GM19193 (cell line): ENCODE results near the gene GRID1.

Experiments
- POLR2A ChIP-seq: IDR thresholded peaks from 4 replicates; pipeline ENCODE4 v1.6.1; 2011; ENCODE audit not compliant: insufficient read depth, insufficient read length; ENCODE audit errors: extremely low read depth

Gene GRID1

DNA sequence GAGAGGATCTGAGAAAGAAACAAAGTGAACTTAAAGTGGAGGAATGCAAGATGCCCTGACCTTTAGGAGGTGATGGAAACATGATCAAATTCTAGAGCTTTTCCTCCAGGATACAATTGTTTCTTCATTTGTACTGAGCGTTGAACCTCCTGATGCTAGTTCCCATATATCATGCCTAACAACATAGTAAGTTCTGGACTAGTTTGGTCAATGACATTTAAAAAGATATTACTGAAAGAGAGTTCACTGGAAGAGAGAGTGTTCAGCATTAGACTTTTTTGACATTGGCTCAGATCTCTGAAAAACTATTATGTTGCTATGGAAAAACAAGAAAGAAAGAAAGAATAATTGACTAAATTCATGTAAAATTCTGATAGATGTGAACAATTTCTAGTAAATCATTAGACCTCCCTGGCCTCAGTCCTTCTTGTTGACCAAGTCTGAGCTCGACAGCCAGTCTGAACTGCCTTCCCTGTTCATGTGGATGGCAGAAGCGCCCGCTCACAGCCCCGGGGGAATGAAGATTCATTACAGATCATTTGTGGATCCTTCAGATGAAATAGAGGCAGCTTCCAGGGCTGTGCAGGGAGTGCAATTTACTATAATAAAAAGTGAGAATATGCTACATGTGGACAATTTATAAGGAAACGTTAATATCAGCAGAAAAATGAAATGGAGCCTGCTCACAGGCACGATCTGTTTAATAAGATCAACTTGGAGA is 442.1 kb downstream of the GRID1 start:
- no peak for TF ChIP-seq POLR2A

DNA sequence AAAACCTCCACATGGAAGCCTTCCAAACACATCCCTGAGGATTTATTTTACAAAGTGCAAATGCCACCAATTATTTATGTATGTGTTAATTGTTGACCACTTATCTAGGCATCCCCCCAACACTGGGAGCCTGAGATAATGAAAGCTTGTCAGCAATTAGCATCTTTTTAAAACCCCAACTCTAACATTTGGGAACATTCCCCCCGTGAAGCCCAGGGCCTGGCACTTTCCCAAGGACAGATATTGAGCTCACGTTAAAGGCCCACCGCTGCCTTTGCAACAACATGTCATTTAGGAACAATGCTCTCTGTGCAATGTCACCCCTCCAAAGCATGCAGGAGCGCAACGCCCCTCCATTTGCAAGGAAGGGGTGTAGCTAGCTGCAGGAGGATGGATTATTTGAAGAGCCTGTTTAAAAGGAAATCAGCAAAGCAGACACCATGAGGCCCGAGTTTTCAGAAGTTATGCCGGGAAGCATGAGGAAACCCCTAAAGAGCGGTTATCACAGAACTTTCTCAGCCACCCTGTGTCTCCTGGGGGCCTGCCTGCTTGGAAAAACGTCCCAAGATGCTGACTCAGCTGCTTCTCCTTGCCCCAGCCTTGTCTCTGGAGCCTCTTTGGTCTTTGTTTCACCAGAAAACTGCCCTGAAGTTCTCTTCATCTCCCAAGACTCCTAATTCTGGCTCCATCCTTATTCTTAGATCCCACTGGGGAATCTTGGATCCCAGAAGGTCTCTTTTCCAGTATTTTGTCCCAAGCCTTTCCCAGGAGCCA is 444.1 kb downstream of the GRID1 start:
- TF ChIP-seq POLR2A, result no peak

- TF ChIP-seq POLR2A, result no peak
Measured at GRCh38 chr10:85921789-85922188, 444.8 kb downstream of the GRID1 start.

GRCh38 chr10:85920311-85920710 is 446.3 kb downstream of the GRID1 start:
- TF ChIP-seq POLR2A, result no peak

- TF ChIP-seq POLR2A, result no peak
Measured at GRCh38 chr10:85919491-85920021, 447.0 kb downstream of the GRID1 start.

DNA sequence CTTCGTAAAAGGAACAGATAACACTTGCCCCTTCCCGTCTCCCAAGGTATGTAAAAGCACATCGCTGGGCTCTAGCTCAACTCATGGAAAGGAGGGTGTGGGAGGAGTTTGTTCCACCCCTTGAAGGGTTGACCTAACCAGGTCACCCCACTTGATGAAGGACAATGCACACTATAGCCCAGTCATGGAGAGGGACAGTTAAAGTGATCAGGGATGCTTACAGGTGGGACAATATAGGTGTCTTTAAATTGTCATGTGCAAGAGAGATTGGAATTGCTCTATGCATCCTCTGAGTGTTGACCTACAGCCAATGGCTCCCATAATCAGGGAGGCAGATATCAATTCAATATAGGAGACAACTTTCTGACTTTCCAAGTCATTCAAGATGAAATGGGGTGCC is 448.2 kb downstream of the GRID1 start:
- no peak for TF ChIP-seq POLR2A

DNA sequence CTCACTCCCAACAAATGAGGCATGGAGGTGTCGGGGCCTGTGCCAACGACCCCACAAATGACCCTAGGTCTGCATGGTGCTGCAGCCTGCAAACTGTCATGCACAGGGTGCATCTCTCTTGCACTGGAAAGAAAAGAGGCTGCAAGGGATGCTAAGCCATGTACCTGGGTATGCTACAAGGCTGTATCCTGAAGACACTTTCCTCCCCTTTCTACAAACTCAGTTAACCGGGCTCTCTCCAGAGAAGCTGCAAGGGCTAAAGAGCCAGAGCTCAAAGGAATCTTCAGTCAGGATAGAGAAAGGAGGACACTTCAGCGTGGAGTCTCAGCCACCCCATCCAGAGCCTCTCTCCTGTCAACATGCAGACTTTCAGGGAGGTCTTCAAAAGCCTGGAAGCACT is 449.0 kb downstream of the GRID1 start:
- TF ChIP-seq POLR2A, result no peak

GRCh38 chr10:85916994-85917573 is 449.5 kb downstream of the GRID1 start:
- TF ChIP-seq POLR2A, result no peak

- TF ChIP-seq POLR2A, result no peak
Measured at GRCh38 chr10:85916286-85916685, 450.3 kb downstream of the GRID1 start.

DNA sequence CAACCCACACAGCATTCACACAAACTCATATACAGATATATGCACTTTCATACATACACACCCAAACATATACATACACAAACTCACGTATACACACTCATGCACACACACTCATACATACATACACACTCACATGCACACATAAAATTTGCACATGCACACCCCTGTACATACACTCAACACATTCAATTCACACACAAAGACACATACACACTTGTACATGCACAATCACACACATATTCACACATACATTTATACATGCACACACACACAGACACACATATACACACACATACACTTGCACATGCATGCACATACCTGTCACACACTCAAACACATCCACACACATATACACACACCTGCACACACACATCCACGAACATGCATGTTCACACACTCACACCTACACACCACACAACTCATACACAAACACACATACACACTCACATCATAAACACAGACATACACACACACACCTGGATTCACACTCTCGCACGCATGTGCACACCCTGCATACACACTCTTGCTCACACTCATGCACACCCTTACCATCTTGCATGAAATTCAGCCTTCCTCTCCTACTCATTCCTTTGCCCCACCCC is 451.2 kb downstream of the GRID1 start:
- TF ChIP-seq POLR2A, result no peak

GRCh38 chr10:85914720-85915119 is 451.9 kb downstream of the GRID1 start:
- TF ChIP-seq POLR2A, result no peak

GRCh38 chr10:85908462-85908861 is 458.1 kb downstream of the GRID1 start:
- TF ChIP-seq POLR2A, result no peak

- TF ChIP-seq POLR2A, result no peak
Measured at GRCh38 chr10:85902051-85902450, 464.5 kb downstream of the GRID1 start.

- no peak for TF ChIP-seq POLR2A
Measured at GRCh38 chr10:85901599-85901998, 465.0 kb downstream of the GRID1 start.

GRCh38 chr10:85900487-85900886 is 466.1 kb downstream of the GRID1 start:
- no peak for TF ChIP-seq POLR2A
